Naive thymus-derived CD4-positive, alpha-beta T cell (primary cell): Measurements from ENCODE around the gene PCAT7. TPM values are rescaled to one million over a fixed set of nuclear protein-coding genes. Genes with fewer than 3 reads are reported as not detected.
A peak's percentile ranks its signal among the peaks of the same experiment; 100 is the strongest.
"Not testable (repeated sequence)": the region's sequence is repeated elsewhere in the genome, so short reads cannot be mapped to it uniquely, and the experiment has no call there.

Experiments
- ATAC-seq: fragments of 150-1000 bp; cut with Tn5 transposase; 2 replicates; pipeline ENCODE4 v1.10.0; 2021; ENCODE audit warnings: mild to moderate bottlenecking, moderate library complexity
- CTCF ChIA-PET: fragments of 350-600 bp; sonication (Branson Sonifier 250); formaldehyde crosslinking; loops from one replicate; lab custom pipeline; 2021; ENCODE audit warnings: antibody characterized with exemption; lab: Charles Lee
- POLR2A ChIA-PET: fragments of 350-600 bp; sonication (Branson Sonifier 250); formaldehyde crosslinking; loops from one replicate; lab custom pipeline; 2021; ENCODE audit warnings: antibody characterized with exemption, inconsistent platforms; lab: Charles Lee
- DNase-seq, 9 donors: peaks; one replicate each; pipeline versions ENCODE4 v3.0.0 to v3.0.0-alpha.2; 2020 to 2022; ENCODE audit warnings: mixed read lengths in 1 of 9
- H3K27ac ChIP-seq: one replicate; pipeline ENCODE4 v1.7.0; 2013; ENCODE audit warnings: mild to moderate bottlenecking, low read depth, low read length, moderate library complexity
- H3K27me3 ChIP-seq, 2 donors: one replicate each; pipeline ENCODE4 v1.7.0; 2013; ENCODE audit warnings: low read length in 2 of 2, mild to moderate bottlenecking in 2 of 2, moderate library complexity in 2 of 2; ENCODE audit not compliant: control insufficient read depth in 2 of 2, insufficient read depth in 2 of 2
- H3K36me3 ChIP-seq, 3 experiments: 1 replicate in 2 of 3; 2 replicates in 1 of 3; pipeline ENCODE4 v1.7.0; 2013; ENCODE audit warnings: low read length in 3 of 3, mild to moderate bottlenecking in 3 of 3, moderate library complexity in 1 of 3; ENCODE audit not compliant: insufficient read depth in 3 of 3, control insufficient read depth in 2 of 3
- H3K4me1 ChIP-seq, 2 donors: one replicate each; pipeline ENCODE4 v1.7.0; 2013; ENCODE audit warnings: low read length in 2 of 2, mild to moderate bottlenecking in 2 of 2, moderate library complexity in 1 of 2; ENCODE audit not compliant: control insufficient read depth in 2 of 2, insufficient read depth in 2 of 2
- H3K4me3 ChIP-seq: 2 replicates; pipeline ENCODE4 v1.7.0; 2013; ENCODE audit warnings: mild to moderate bottlenecking, low read length
- H3K9me3 ChIP-seq, 3 experiments: 1 replicate in 2 of 3; 2 replicates in 1 of 3; pipeline ENCODE4 v1.7.0; 2013; ENCODE audit warnings: low read length in 3 of 3; ENCODE audit not compliant: control insufficient read depth in 2 of 3
- H3K27ac Mint-ChIP-seq, 9 donors: one replicate each; pipeline ENCODE4 v1.8.0; 2020 to 2022; ENCODE audit warnings: mixed read lengths in 9 of 9, mild to moderate bottlenecking in 8 of 9, moderate library complexity in 5 of 9, inconsistent platforms in 2 of 9
- H3K27me3 Mint-ChIP-seq, 5 donors: one replicate each; pipeline ENCODE4 v1.8.0; 2021 to 2022; ENCODE audit warnings: mixed read lengths in 5 of 5, mild to moderate bottlenecking in 1 of 5
- H3K36me3 Mint-ChIP-seq, 5 donors: one replicate each; pipeline ENCODE4 v1.8.0; 2020 to 2022; ENCODE audit warnings: mixed read lengths in 5 of 5, mild to moderate bottlenecking in 3 of 5, inconsistent platforms in 1 of 5
- H3K4me1 Mint-ChIP-seq, 7 donors: one replicate each; pipeline ENCODE4 v1.8.0; 2020 to 2022; ENCODE audit warnings: mixed read lengths in 7 of 7, mild to moderate bottlenecking in 3 of 7, inconsistent platforms in 1 of 7
- H3K4me3 Mint-ChIP-seq, 10 donors: one replicate each; pipeline ENCODE4 v1.8.0; 2020 to 2022; ENCODE audit warnings: mild to moderate bottlenecking in 10 of 10, mixed read lengths in 10 of 10, moderate library complexity in 6 of 10, inconsistent platforms in 2 of 10
- H3K9me3 Mint-ChIP-seq, 11 donors: one replicate each; pipeline ENCODE4 v1.8.0; 2020 to 2022; ENCODE audit warnings: mixed read lengths in 11 of 11, mild to moderate bottlenecking in 4 of 11, inconsistent platforms in 1 of 11, moderate library complexity in 1 of 11
- intact Hi-C, 2 donors: fragments of 100-400 bp; cut with micrococcal nuclease; formaldehyde crosslinking; loops; one replicate each; pipeline ENCODE4 v1.15.1; 2023
- polyA plus RNA-seq, 2 donors: library from polyadenylated mRNA; unstranded; fragments of 300-500 nt; fragmentation: Illumina TruSeq; gene quantifications; one replicate each; pipeline ENCODE4 v1.2.3, GENCODE V29; 2021
- total RNA-seq, 6 experiments: library from RNA in 5 of 6; stranded (reverse) in 5 of 6; gene quantifications; 1 replicate in 5 of 6; 2 replicates in 1 of 6; pipeline ENCODE4 v1.2.3 and lab custom pipeline; 2021 to 2026

PCAT7 gene
- total RNA-seq (under 1 TPM in 1 of 5 experiments, not detected in 4; 0.27 TPM), polyA plus RNA-seq (not detected), total RNA-seq (lab: John Stamatoyannopoulos, UW) (not detected)

DNA sequence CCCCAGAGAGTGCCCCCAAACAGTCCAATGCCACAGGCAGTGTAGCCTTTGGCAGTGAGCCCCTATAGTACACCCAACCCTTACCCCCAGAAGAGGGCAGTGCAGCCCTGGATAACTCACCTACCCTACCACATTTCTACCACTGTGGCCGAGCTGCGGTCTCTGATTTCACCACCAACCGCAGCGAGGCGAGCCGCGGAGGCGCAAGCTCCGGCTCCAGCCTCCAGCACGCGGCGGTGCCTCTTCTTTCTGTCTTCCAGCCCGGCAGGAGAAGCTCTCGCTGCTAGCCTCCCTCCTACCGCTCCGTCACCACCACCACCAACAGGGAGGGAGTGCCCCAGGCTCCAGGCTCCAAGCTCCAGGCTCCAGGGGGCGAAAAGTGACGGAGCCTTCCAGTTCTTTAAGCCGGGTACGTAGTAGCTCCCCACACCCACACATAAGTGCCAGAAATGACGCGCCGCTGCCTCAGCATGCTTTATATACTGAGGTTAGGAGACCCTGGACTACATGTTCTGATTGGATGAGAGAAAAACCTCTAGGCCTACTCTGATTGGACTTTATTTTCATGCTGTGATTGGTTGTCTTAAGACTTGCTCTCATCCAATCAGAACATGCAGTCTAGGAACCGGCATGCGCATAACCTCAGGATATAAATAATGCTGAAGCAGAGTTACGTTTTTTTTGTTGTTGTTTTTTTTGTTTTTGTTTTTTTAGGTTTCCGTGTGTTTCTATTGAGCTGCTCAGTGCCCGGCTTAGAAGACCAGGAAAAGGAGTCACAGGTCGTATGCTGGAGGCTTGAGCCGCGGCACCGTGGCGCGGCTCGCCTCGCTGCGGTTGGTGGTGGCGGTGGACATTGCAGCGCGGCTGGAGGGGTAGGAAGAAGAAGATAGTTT is at the start of gene PCAT7:
Gene PCAT7, plus strand, starts transcription at position 645 of the 893 bp plus-strand sequence.
- H3K27me3 ChIP-seq = no peaks in the 10 kb centered on the region
- intact Hi-C loops = loop anchor here in 1 of 2 donors (5.0 kb wide), 1 partner anchor 48 kb away; no protein-coding TSS in a partner anchor
- CTCF ChIA-PET = no interaction called here
- no peaks in the 10 kb centered on the region for H3K36me3 Mint-ChIP-seq
- H3K27me3 Mint-ChIP-seq = peaks cover 0 to 29% (median 0%) of the 10 kb centered on the region in 5 donors
- no peak within 1 kb of the TSS for H3K27ac Mint-ChIP-seq
- no peak within 1 kb of the TSS for H3K4me3 ChIP-seq
- H3K9me3 ChIP-seq = no peaks in the 10 kb centered on the region
- peaks cover 0 to 3% (median 0%) of the 10 kb centered on the region in 11 donors for H3K9me3 Mint-ChIP-seq
- H3K27ac ChIP-seq = no peak within 1 kb of the TSS
- ATAC-seq = peak; percentile 65
- H3K4me3 Mint-ChIP-seq = no peak within 1 kb of the TSS
- H3K4me1 ChIP-seq = no peaks in the 10 kb centered on the region
- no peaks in the 10 kb centered on the region for H3K36me3 ChIP-seq
- H3K4me1 Mint-ChIP-seq = no peaks in the 10 kb centered on the region
- peak in 3 of 9 donors; percentile 3 to 15 (median 7) for DNase-seq
- POLR2A ChIA-PET = no interaction called here

DNA sequence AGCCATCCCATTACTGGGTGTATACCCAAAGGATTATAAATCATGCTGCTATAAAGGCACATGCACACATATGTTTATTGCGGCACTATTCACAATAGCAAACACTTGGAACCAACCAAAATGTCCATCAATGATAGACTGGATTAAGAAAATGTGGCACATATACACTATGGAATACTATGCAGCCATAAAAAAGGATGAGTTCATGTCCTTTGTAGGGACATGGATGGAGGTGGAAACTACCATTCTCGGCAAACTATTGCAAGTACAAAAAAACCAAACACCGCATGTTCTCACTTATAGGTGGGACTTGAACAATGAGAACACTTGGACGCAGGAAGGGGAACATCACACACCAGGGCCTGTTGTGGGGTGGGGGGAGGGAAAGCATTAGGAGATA is 48.5 kb upstream of the PCAT7 start:
- H3K36me3 Mint-ChIP-seq, H3K4me1 Mint-ChIP-seq, H3K4me3 ChIP-seq, ATAC-seq, DNase-seq, H3K36me3 ChIP-seq, H3K4me1 ChIP-seq, H3K27ac ChIP-seq, intact Hi-C loops, H3K9me3 ChIP-seq, H3K27ac Mint-ChIP-seq, H3K9me3 Mint-ChIP-seq, H3K4me3 Mint-ChIP-seq, H3K27me3 ChIP-seq, POLR2A ChIA-PET, CTCF ChIA-PET: not testable (repeated sequence)
- H3K27me3 Mint-ChIP-seq = peaks cover 9 to 49% (median 31%) of the 10 kb centered on the region in 5 donors

DNA sequence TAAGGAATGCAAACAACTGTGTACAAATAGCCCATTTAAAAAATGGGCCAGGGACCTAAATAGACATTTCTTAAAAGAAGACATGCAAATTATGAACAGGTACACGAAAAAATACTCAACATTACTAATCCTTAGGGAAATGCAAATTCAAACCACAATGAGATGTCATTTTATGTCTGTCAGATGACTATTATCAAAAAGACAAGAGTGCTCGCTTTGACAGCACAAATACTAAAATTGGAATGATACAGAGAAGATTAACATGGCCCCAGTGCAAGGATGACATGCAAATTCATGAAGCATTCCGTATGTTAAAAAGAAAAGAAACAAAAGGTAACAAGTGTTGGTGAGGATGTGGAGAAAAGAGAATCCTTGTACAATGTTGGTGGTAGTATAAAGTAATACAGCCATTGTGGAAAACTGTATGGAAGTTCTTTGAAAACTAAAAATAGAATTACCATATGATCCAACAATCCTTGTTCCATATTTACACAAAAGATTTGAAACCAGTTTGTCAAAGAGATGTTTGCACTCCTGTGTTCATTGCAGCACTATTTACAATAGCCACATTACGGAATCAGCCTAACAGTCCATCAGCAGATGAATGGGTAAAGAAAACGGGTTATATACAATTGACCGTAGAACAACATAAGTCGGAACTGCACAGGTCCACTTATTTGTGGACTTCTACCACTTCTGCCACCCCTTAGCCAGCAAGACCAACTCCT is 47.2 kb upstream of the PCAT7 start:
- ChIA-PET POLR2A (no interaction called here), CTCF (no interaction called here)
- Mint-ChIP-seq H3K27ac (no peak overlapping the region), H3K4me3 (no peak overlapping the region), H3K36me3 (no peaks in the 10 kb centered on the region), H3K4me1 (no peaks in the 10 kb centered on the region), H3K9me3 (peaks cover 0 to 3% (median 0%) of the 10 kb centered on the region in 11 donors), H3K27me3 (peaks cover 7 to 52% (median 33%) of the 10 kb centered on the region in 5 donors)
- DNase-seq (no peak), ATAC-seq (no peak)
- H3K9me3 ChIP-seq = no peaks in the 10 kb centered on the region
- H3K27me3 ChIP-seq = peaks cover 0 to 3% of the 10 kb centered on the region in 2 donors
- H3K4me3 ChIP-seq = no peak overlapping the region
- H3K4me1 ChIP-seq = no peaks in the 10 kb centered on the region
- no peaks in the 10 kb centered on the region for H3K36me3 ChIP-seq
- intact Hi-C loops = no loop called here
- no peak overlapping the region for H3K27ac ChIP-seq

DNA sequence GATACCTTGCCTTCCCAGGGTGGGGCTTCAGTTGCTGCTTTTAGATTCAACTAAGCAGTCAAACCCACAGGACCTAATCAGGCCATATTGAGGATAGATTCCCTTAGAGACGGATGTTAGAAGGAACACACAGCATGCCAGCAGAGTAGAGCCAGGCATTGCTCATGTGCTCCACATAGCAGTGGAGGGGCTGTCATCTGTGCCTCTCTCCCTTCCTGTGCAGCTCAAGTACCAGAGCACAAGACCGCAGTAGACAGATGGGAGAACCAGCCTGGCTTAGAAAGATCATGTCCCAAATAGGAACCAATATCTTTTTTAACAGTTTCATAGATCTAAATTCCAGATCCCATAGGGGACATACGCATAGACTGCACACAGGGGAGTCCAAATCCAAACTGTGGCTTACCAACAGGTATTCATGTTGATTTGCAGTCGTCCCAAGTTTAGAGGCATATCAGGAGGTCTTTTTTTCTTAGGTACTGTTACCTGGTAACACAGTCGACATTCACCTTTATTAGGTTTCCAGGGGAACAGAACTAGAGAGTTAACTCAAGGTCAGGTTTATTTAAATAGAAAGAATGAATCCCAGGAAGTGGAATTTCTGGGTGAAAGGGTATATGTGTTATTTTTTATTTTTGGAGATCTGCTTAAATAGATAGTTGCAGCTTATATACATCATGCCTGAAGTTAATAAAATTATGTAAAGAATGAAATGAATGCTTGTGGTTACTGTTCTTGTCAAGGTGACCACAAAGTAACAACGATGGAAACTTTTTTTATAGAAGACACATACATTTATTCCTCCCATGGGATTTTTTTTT is 43.5 kb upstream of the PCAT7 start:
- no peaks in the 10 kb centered on the region for H3K36me3 ChIP-seq
- H3K4me3 ChIP-seq = no peak overlapping the region
- CTCF ChIA-PET = no interaction called here
- Mint-ChIP-seq H3K9me3 (peaks cover 0 to 2% (median 0%) of the 10 kb centered on the region in 11 donors), H3K4me1 (no peaks in the 10 kb centered on the region), H3K4me3 (no peak overlapping the region), H3K27ac (no peak overlapping the region), H3K36me3 (no peaks in the 10 kb centered on the region), H3K27me3 (peaks cover 0 to 18% (median 5%) of the 10 kb centered on the region in 5 donors)
- POLR2A ChIA-PET = no interaction called here
- no peaks in the 10 kb centered on the region for H3K27me3 ChIP-seq
- H3K27ac ChIP-seq = no peak overlapping the region
- DNase-seq (no peak), ATAC-seq (no peak)
- intact Hi-C loops = no loop called here
- H3K9me3 ChIP-seq = no peaks in the 10 kb centered on the region
- H3K4me1 ChIP-seq = no peaks in the 10 kb centered on the region

DNA sequence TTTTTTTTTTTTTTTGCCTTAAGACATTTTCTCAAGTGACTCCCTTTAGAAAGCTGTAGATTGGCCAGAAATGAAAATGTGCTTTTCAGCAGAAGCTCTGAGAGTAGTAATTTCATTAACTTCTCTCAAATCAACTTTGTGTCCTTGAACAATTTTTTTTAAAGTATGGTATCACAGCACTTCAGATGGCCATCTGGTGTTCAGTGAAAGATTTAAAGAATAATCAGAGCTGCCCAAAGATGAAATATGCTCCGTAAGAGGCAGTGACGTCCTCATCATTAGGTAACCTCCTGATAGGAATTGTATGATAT is 43.0 kb upstream of the PCAT7 start:
- DNase-seq (no peak), ATAC-seq (no peak)
- no peaks in the 10 kb centered on the region for H3K4me1 ChIP-seq
- ChIA-PET POLR2A (no interaction called here), CTCF (no interaction called here)
- no peaks in the 10 kb centered on the region for H3K36me3 ChIP-seq
- no peaks in the 10 kb centered on the region for H3K27me3 ChIP-seq
- Mint-ChIP-seq H3K36me3 (no peaks in the 10 kb centered on the region), H3K4me1 (no peaks in the 10 kb centered on the region), H3K4me3 (no peak overlapping the region), H3K9me3 (peaks cover 0 to 2% (median 0%) of the 10 kb centered on the region in 11 donors), H3K27ac (no peak overlapping the region), H3K27me3 (peaks cover 0 to 17% (median 5%) of the 10 kb centered on the region in 5 donors)
- H3K4me3 ChIP-seq = no peak overlapping the region
- no peak overlapping the region for H3K27ac ChIP-seq
- intact Hi-C loops = no loop called here
- H3K9me3 ChIP-seq = no peaks in the 10 kb centered on the region

DNA sequence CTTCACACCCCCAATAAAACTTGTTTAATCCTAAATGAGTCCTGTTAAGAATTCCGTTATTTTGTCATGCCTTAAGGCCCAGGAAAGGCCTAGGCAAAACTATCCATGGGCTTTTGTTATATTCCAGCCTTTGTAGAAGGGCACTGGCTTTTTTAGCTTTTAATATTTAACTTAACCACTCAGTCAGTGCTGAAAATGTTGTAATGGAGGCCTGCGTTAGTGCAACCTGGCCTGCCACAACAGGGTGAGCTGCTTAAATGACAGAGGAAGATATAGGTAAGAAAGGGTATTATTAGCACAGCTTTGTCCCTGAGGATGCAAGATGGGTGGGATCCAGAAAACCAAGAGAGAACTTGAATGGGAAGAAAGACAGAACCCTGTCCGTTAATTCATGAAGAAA is 40.2 kb upstream of the PCAT7 start:
- no peak overlapping the region for H3K4me3 Mint-ChIP-seq
- POLR2A ChIA-PET = no interaction called here
- intact Hi-C loops = no loop called here
- no peaks in the 10 kb centered on the region for H3K27me3 ChIP-seq
- H3K9me3 ChIP-seq = no peaks in the 10 kb centered on the region
- CTCF ChIA-PET = no interaction called here
- no peaks in the 10 kb centered on the region for H3K36me3 ChIP-seq
- H3K4me1 Mint-ChIP-seq = no peaks in the 10 kb centered on the region
- DNase-seq (no peak), ATAC-seq (no peak)
- H3K27ac Mint-ChIP-seq = no peak overlapping the region
- H3K27me3 Mint-ChIP-seq = peaks cover 3 to 12% (median 8%) of the 10 kb centered on the region in 5 donors
- no peaks in the 10 kb centered on the region for H3K36me3 Mint-ChIP-seq
- no peak overlapping the region for H3K27ac ChIP-seq
- no peak overlapping the region for H3K4me3 ChIP-seq
- H3K9me3 Mint-ChIP-seq = peaks cover 0 to 3% (median 0%) of the 10 kb centered on the region in 11 donors
- no peaks in the 10 kb centered on the region for H3K4me1 ChIP-seq
